GM19463 (cell line): ENCODE data around the gene ANKRD11.
A peak's percentile ranks its signal among the peaks of the same experiment; 100 is the strongest.
"Not testable (repeated sequence)": the region's sequence is repeated elsewhere in the genome, so short reads cannot be mapped to it uniquely, and the experiment has no call there.

Source experiments
- ATAC-seq: cut with Tn5 transposase; IDR thresholded peaks from one replicate; pipeline ENCODE4 v1.9.1; 2021; ENCODE audit warnings: mild to moderate bottlenecking, moderate library complexity; ENCODE audit not compliant: unreplicated experiment

Gene ANKRD11

DNA sequence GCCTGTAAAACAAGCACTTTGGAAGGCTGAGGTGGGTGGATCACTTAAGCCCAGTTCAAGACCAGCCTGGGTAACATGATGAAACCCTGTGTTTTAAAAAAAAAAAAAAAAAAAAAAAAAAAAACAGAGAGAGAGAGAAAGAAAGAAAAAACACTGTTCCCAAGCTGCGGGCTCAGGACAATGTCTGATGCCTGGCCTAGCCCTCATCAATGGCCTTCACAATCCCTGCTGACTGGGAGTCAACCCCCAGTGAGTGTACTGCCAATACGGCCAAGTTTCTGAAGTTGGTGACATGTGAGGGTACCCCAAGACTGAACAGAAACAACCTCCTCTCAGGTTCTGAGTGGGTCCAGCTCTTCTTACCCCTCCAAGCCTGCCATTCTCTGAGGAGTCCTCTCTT is 156.3 kb downstream of the ANKRD11 start:
- ATAC-seq, result no peak

DNA sequence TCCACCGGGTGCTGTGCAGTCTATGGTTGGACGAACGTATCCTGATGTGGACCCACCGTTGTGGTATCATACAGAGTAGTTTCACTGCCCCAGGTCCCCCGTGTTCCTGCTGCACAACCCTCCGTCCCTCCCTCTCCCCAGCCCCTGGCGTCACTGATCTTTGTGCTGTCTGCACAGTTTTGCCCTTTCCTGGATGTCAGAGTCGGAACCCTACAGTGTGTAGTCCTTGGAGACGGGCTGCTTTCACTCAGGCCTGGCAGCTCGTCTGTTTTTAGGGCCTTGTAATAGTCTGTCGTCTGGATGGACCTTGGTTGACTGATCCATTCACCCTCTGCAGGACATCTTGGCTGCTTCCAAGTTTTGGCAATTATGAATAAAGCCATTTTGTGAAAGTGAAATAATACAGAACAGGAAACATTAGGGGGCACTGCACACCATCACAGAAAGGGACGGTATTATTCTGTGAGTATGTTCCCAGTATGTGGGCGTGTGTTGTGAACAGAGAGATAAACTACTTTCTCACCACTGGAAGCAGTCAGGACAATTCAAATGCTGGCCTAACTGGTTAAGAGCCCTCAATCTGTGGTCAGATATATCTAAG is 156.9 kb downstream of the ANKRD11 start:
- ATAC-seq, result not testable (repeated sequence)

DNA sequence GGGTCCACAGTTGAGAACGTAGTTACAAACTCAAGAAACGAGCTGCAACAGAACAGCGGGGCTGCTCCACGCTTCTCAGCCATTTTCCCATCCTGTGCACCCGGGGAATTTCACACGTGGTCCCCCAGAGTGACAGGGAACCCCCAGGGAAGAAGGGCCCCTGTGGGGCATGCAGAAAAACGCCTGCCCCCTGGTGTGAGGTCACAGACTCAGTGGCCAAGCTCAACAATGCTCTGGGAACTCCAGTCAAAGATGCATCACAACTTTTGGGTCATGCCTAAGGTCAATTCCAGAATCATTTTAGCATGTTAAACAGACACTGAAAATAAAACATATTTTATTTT is 157.5 kb downstream of the ANKRD11 start:
- no peak for ATAC-seq

DNA sequence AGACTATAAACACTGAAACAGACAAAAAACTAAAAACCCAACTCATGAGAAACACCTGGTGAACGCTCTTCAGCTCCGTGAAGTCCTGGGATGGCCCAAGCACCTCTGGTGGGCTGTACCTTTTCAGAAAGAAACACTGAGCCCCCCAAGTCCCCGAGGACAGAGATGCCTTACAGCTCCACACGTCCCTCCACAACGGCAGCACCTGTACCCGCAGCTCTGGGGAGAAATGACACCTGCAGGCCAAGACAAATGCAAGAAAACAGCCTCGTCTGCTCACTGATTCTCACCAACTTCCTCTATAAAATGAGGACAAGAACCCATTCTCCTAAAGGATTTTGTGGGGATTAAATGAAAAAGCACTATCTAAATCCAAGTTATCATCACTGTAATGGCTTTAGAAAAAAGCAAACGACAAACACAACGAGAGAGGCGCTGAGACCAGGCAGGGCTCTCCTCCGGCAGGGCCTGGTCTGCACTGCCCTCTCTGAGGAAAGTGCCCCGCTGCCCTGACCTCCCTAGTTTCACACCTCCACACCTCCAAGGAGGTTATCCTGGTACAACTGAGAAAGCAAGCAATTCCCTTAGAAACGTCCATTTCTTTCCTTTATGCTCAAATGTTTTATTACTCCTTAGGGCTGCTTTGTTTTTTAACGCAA is 158.0 kb downstream of the ANKRD11 start:
- no peak for ATAC-seq

DNA sequence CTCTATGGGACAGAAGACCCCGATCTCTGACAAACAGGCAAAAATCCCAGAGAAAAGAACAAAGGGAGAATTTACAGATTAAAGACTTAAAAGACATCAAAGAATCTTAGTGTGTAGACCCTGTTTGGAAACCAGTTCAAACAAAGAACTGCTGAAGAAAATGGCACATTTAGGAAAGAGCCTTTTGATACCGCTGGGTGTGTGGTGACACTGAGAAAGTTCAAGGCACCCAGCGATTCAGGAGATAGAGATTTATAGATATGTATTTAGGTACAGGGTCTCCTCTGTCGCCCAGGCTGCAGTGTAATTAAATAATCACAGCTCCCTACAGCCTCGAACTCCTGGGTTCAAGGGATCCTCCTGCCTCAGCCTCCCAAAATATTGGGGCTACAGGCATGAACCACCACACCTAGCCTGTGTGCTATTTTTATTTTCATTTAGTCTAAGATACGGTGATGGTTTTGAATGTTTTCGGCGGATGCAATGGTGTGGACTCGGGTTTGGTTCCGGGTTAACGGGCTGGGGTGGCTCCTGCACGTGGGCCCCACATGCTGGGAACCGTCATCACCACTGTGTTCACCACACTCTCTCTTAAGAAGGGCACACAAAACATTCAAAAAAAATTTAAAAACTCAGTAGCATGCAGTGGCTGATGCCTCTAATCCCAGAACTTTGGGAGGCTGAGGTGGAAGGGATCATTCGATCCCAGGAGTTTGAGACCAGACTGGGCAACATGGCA is 158.8 kb downstream of the ANKRD11 start:
- ATAC-seq, result no peak

DNA sequence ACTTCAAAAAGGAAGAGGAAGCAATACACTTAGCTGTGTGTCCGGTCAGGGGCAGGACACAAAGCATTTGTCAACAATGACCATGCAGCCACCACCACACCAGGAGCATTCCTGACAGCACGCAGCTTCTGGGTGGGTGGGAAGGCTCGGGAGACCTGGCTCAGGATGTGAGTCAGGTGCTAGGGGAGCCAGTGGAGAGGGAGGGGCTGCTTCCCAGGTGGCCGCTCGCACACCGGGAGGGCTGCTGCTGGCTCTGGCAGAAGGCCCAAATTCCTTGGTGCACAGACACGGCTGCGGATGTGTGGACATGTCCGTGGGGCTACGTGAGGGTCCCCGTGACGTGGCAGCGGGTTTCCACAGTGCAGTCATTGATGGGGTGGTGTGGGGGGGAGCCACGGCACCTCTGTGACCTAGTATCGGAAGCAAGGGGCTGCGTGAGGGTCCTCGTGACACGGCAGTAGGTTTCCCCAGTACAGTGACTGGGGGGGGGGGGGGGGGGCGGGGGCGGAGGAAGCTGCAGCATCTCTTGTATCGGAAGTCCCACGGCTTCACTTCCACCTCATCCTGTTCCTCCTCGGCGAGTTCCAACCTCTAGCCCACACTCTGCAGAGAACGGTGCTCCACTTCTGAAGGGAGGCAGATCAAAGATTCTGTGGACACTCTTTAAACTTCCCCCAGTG is 160.0 kb downstream of the ANKRD11 start:
- no peak for ATAC-seq

DNA sequence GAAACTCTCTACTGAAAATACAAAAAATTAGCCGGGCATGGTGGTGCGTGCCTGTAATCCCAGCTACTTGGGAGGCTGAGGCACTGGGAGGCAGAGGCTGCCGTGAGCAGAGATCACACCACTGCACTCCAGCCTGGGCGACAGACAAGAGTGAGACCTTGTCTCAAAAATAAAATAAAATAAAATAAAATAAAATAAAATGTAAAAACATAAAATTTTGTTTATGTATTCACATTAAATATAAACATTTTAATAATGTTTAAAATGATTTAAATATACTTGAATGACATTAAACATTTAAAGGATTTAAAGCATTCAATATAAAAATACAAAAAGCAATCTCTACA is 160.6 kb downstream of the ANKRD11 start:
- ATAC-seq, result not testable (repeated sequence)

DNA sequence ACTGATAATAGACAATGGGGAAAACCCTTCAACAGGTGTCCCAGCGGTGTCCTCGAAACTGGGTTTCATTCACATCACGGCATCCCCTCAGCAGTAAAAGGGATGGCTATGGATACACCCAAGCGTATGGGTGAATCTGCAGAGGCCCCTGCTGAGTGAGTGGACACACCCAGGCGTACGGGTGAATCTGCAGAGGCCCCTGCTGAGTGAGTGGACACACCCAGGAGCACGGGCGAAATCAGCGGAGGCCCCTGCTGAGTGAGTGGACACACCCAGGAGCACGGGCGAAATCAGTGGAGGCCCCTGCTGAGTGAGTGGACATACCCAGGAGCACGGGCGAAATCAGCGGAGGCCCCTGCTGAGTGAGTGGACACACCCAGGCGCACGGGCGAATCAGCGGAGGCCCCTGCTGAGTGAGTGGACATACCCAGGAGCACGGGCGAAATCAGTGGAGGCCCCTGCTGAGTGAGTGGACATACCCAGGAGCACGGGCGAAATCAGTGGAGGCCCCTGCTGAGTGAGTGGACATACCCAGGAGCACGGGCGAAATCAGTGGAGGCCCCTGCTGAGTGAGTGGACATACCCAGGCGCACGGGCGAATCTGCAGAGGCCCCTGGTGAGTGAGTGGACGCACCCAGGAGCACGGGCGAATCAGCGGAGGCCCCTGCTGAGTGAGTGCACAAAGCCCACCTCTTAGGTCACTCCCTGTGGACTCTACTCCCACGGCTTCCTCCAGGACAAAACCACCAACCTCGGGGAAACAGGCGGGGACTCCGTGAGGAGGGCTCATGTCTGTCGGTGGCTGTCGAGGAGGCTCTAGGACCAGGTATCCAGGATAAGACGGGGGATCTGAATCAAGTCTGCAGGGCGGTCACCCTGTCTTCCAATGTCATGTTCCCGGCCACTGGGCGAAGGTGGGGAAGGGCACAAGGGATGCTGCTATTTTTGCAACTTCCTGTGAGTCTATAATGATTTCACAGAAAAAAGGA is 161.7 kb downstream of the ANKRD11 start:
- not testable (repeated sequence) for ATAC-seq

DNA sequence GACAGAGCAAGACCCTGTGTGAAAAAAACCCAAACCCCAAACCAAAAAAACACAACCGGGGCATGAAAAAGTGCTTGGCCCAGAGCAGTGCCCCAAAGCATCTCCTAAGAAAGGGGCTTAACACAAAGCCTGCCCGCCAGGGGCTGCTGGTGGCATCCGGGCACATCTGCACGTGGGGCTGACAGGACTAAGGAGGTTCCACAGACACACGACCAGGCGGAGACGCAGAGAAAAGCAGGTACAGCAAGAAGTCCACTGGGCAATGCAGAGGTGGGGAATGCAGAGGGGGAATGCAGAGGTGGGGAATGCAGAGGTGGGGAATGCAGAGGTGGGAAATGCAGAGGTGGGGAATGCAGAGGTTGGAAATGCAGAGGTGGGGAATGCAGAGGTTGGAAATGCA is 163.6 kb downstream of the ANKRD11 start:
- no peak for ATAC-seq

DNA sequence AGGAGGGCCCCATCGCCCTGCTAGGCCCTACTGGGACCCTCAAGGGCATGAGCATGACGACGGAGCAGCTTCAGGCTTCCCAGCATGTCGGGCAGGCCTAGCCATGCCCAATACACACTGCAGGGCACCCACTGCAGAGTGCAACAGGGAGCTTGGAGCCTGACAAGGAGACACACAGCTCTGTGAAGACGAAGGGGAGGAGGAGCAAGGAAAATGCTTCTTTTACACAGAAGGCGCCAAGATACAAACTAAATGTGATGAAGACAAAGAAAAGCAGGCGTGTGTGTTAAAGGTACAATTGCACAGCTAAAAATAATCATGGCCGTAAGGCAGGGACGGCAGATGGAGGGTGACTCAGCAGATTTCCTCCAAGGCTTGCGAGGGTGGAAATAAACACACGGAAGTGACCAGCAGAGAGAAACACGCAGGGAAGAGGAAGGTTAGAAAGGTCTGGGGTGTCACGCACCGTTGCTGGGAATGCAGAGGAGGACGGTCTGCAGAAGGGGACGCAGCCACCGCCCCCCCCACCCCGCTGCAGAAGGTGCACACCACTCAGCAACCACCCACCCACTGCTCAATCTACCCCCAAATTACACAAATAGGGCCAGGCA is 164.4 kb downstream of the ANKRD11 start:
- ATAC-seq, result no peak

DNA sequence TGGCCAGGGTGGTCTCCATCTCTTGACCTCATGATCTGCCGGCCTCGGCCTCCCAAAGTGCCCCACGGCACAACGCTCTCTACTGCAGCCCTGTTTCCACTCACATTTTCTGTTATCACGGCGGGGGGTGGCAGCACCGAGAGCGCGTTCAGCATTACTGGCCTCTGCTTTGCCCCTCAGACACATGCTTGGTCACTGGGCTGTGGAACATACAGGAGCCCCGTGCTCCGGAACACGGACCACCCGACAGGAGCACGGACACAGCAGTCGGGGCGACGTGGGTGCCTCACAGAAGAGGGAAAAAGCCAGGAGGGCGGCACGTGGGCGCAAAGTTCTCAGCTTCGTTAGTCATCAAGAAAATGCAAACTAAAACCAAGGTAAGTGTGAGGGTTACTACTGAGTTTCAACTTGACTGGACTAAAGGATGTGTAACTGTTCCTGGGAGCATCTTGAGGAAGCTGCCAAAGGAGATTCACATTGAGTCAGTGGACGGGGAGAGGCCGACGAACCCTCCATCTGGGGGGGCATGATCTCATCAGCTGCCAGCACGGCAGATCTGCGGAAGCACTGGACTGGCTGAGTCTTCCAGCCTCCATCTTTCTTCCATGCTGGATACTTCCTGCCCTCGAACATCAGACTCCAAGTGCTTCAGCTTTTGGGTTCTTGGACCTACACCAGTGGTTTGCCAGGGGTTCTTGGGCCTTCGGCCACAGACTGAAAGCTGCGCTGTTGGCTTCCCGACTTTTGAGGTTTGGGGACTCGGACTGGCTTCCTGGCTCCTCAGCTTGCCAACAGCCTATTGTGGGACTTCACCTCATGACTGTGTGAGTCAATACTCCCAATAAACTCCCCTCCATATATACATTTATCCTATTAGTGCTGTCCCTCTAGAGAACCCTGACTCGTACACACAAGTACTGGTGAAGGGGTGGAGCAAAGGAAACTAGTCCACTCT is 166.0 kb downstream of the ANKRD11 start:
- ATAC-seq, result peak; percentile 56

DNA sequence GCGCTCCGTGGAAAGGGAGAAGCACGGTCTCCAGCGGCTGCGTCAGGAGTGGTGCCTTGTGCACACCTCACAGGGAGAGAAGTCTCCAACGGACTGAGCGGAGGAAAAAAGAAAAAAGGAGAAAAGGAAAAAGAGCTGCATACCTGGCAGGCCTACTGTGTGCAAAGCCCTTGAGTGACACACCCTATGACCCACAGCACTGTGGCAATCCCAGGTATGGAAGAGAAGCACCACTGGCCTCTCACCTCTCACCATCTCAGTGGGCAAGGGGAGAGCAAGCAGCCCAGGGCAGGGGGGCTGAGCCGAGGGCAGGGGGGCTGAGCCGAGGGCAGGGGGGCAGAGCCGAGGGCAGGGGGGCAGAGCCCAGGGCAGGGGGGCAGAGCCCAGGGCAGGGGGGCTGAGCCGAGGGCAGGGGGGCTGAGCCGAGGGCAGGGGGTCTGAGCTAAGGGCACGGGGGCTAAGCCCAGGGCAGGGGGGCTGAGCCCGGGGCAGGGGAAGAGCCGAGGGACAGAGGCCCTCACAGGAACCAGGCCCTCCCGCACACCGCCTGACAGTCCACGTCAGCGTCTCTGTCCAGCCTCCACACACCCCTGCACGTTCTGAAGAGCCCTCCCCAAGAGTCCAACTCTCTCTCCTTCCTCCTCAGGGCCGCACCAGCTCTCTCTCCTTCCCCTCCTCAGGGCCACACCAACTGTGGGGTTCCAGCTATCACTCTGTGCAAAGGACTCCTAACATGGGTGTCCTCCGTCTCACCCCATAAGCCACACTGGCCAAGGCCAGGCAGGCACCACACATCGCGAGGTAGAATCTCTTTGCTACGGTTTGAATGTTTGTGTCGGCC is 167.0 kb downstream of the ANKRD11 start:
- ATAC-seq, result no peak

DNA sequence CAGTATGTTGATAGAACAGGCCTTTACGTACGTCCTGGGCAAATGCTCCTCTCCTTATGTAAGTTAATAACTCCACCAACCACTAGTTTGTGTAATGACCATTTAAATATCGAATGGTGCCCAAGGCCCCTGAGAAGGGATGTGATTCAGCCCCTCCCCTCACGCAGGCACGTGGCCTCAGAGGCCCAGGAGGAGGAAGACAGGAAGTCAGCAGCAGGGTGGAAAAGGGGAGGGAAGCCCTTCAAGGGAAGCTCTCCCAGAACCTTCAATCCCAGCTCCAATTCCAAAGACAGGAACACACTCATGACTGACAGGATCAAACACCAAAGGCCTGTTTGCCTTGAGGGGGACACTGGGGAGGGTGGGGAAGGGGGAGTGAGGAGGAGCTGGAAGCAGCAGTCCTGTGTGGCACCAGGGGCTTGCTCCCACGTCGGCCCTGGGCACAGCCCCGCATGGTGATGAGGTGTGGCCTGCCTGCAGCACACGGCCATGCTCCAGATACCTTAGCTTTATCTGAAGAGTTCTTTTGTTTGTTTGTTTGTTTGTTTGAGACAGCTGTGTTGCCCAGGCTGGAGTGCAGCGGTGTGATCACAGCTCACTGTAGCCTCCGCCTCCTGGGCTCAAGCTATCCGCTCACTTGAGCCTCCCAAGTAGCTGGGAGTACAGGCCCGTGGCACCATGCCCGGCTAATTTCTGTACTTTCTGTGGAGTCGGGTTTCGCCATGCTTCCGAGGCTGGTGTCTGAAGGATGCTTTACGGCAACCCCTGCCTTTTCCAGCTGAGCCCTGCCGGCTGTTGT is 167.8 kb downstream of the ANKRD11 start:
- ATAC-seq, result no peak

DNA sequence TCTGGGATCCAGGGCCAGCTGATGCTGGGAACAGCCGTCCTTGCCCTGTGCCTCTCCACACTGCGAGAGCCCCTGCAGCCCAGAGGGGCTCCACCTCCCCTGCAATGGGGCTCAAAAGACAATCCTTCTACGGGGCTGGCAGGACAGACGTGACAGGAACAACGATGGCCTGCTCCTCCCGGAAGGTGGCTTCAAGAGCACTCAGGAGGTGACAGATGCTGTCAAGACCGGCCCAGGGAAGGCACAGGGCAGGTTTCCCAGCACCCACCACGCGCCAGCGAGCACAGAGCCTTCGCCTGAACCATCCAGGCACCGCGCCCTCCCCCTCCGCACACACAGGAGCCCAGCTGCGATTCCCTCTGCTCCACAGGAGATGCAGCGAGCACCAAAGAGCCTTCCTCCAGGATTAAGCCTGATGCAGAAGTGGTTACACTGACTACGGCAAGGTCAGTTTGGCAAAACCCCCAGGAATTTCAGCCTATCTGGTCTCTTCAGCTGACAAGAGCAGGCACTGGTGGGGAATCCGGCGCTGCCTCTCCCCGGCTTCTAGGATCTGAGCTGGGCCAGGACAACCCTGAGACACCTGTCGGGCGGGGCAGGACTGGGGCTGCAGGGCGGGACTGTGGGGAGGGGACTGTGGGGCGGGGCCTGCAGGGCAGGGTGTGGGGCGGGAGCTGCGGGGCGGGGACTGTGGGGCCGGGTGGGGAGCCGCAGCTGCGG is 169.4 kb downstream of the ANKRD11 start:
- ATAC-seq, result no peak

DNA sequence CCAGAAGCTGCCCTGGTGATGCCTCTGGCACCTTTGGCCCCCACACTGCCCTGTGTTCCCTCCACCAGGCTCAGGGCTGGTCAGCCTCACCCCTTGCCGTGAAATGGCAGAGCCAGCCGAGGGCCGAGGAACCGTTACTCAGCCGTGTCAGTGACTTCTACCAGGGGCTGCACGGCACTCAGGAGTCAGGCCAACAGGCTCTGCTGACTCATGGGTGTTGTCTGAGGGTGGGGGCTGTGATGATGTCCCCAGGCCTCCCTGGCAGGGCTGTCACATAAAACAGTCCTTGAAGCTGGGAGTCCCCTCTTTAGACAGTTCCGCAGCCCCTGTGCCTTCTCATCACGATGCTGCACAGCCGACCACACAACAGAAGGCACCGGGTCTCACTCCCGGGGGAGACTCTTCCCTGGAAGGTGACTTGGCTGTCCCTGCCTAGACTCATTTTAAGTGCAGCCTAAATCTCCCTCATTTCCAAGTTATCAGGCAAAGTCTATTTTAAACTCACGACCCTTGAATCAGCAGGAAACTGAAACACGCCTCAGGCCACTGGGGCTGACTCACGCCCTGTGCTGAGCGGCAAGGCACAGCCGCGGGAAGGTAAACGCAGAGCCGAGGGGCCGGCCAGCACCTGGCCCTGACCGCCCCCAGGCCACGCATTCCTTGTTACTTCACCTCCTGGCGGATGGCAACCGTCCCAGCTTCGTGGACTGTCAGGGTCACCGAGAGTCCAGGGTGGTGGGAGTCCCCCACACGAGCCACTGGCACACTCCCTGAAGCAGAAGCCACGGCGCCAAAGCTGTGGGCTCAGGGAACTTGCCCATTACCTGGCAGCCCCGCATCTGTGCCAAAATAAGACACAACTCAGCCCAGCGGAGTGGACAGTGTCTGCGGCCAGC is 170.2 kb downstream of the ANKRD11 start:
- ATAC-seq, result peak; percentile 42

DNA sequence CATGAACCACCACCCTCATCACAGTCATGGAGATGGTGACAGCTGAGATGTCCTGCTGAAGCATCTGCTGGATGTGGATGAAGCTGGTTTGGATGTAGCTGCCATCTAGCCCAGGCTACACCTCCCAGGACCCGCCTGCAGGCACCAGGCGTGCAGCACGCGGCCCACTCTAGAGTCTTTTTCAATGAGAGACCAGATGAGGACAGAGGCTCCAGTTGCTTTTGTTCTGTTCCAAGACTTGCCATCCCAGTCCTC is 170.8 kb downstream of the ANKRD11 start:
- no peak for ATAC-seq
